GM13977 (cell line): Measurements from ENCODE around the gene ME2.
"Not testable (repeated sequence)": the region's sequence is repeated elsewhere in the genome, so short reads cannot be mapped to it uniquely, and the experiment has no call there.

Source experiments
- DNase-seq: peaks from one replicate; pipeline ENCODE4 v3.0.0; 2012; ENCODE audit warnings: low spot score
- in situ Hi-C: fragments of 300-500 bp; cut with MboI; formaldehyde crosslinking; loops from one replicate; pipeline ENCODE4 v1.12.0; 2022; ENCODE audit warnings: low sequenced_read_pairs, low pct_unique_long_range_greater_than_20kb, mixed read lengths, inconsistent platforms; ENCODE audit not compliant: unreplicated experiment
- TF ChIP-seq, protein P1 (sequence below): IDR thresholded peaks from 2 replicates; pipeline ENCODE4 v1.5.1; 2012; ENCODE audit warnings: mild to moderate bottlenecking, control low read depth; ENCODE audit not compliant: insufficient read depth; ENCODE audit errors: extremely low read depth, missing control alignments

The ME2 gene

DNA sequence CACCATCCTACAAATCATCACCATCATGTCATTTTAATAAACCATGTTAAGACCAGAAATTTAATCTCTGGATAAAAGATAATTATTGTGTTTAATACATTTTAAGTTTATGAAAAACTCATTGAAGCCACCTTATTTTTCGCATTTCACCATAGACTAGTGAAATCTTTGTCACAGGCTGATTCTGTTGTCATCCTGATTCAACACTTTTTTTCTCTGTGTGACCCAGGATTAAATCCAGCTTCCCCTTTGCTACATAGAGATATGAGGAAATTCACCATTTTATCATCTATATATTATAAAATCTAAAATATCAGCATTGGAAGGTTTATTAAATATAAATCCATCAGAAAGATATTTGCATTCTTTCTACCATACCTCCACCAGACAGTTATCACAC lies 29.9 kb upstream of the ME2 start:
- TF ChIP-seq, protein P1, sequence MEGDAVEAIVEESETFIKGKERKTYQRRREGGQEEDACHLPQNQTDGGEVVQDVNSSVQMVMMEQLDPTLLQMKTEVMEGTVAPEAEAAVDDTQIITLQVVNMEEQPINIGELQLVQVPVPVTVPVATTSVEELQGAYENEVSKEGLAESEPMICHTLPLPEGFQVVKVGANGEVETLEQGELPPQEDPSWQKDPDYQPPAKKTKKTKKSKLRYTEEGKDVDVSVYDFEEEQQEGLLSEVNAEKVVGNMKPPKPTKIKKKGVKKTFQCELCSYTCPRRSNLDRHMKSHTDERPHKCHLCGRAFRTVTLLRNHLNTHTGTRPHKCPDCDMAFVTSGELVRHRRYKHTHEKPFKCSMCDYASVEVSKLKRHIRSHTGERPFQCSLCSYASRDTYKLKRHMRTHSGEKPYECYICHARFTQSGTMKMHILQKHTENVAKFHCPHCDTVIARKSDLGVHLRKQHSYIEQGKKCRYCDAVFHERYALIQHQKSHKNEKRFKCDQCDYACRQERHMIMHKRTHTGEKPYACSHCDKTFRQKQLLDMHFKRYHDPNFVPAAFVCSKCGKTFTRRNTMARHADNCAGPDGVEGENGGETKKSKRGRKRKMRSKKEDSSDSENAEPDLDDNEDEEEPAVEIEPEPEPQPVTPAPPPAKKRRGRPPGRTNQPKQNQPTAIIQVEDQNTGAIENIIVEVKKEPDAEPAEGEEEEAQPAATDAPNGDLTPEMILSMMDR, result no peak
- in situ Hi-C loops, result loop anchor here (25.0 kb wide), 1 partner anchor 188 kb away; the partner anchor contains the start of gene SMAD4
- DNase-seq, result no peak

- no peak for DNase-seq
- in situ Hi-C loops, result loop anchor here (25.0 kb wide), 1 partner anchor 188 kb away; the partner anchor contains the start of gene SMAD4
Observed at GRCh38 chr18:50849419-50849821, 29.5 kb upstream of the ME2 start.

DNA sequence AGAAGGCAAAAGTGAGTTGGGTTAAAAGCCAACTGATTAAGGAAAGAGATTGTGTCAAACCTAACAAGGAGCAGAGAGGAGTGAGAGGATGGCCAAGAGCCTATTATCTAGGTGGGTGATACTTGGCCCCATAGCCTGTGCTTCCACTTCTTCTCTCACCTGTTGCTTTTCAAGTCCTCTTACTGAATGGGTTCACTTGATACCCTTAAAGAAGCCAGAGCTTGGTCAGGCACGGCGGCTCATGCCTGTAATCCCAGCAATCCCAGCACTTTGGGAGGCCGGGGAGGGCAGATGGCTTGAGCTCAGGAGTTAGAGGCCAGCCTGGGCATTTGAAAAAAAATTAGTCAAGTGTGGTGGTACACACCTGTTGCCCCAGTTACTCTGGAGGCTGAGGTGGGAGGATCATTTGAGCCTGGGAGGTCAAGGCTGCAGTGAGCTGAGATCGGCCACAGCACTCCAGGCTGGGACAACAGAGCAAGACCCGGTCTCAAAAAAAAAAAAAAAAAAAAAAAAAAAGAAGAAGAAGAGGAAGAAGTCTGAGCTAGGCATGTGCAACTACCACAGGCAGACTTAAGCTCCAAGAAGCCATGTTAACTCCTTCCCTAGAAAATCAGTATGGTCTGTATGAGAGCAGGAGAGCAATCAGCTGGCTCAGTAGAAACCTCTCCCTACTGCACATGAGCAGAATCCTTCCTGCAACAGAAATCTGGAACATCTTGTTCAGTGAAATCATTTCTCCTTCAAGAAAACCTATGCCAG lies 28.4 kb upstream of the ME2 start:
- in situ Hi-C loops, result no loop called here
- TF ChIP-seq, protein P1, result no peak
- no peak for DNase-seq

More at GRCh38 chr18:50849419-50849821, 29.5 kb upstream of the ME2 start:
- TF ChIP-seq, protein P1, result no peak

- in situ Hi-C loops, result no loop called here
- DNase-seq, result no peak
- TF ChIP-seq, protein P1, result no peak
Observed at GRCh38 chr18:50853863-50854271, 25.1 kb upstream of the ME2 start.

DNA sequence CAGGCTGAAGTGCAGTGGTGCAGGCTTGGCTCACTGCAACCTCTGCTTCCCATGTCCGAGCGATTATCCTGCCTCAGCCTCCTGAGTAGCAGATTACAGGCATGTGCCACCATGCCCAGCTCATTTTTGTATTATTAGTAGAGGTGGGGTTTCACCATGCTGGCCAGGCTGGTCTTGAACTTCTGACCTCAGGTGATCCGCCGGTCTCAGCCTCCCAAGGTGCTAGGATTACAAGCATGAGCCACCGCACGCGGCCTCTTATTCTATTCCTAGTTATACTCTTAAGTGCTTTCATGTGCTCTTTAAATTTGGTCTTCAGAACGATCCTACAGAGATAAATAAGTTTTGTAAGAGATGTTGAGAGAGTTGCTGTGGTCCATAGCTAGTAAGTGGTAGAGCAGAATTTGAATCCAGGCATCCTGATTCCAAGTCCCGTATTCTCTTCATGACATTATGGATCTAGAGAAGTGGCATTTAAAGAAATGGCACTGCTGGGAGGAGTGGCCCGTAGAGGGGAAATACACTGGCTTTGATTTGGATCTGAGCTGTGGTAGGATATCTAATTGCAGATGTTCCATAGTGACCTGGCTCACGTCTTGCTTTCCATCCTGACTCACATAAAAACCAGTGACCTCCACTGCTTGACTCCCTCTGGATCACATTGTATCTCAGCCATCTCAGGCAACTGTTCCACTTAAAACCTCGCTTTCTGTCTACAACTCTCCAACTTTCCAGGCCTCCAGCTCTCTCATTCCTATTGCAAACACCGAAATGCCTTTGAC lies 22.8 kb upstream of the ME2 start:
- DNase-seq, result no peak
- in situ Hi-C loops, result no loop called here
- TF ChIP-seq, protein P1, result no peak

GRCh38 chr18:50857166-50857565 lies 21.8 kb upstream of the ME2 start:
- DNase-seq, in situ Hi-C loops: not testable (repeated sequence)

GRCh38 chr18:50857694-50858093 lies 21.2 kb upstream of the ME2 start:
- TF ChIP-seq, protein P1, result no peak
- no peak for DNase-seq
- in situ Hi-C loops, result no loop called here
